Natural killer cell (primary cell): ENCODE data around the gene ORM1. TPM values are rescaled to one million over a fixed set of nuclear protein-coding genes. Genes with fewer than 3 reads are reported as not detected.

ENCODE experiments used
- ATAC-seq, 3 donors: fragments of 150-1000 bp in 2 of 3; fragments of 200-7000 bp in 1 of 3; cut with Tn5 transposase; 1 replicate in 1 of 3; 2 replicates in 2 of 3; pipeline ENCODE4 v1.10.0; 2021; ENCODE audit warnings: mild to moderate bottlenecking in 2 of 3, moderate library complexity in 2 of 3
- DNase-seq, 2 donors: peaks; one replicate each; pipeline versions ENCODE4 v3.0.0 to v3.0.0-alpha.2; 2013 to 2021; ENCODE audit warnings: mixed read lengths in 1 of 2
- H3K27ac ChIP-seq: one replicate; pipeline ENCODE4 v1.5.1; 2013; ENCODE audit warnings: mild to moderate bottlenecking, low read length
- H3K27me3 ChIP-seq: one replicate; pipeline ENCODE4 v1.6.1; 2013; ENCODE audit warnings: low read length; ENCODE audit not compliant: control insufficient read depth, insufficient read depth
- H3K36me3 ChIP-seq: one replicate; pipeline ENCODE4 v1.6.1; 2013; ENCODE audit warnings: low read length; ENCODE audit not compliant: control insufficient read depth, insufficient read depth
- H3K4me1 ChIP-seq: one replicate; pipeline ENCODE4 v1.6.1; 2013; ENCODE audit warnings: low read length; ENCODE audit not compliant: control insufficient read depth, insufficient read depth
- H3K4me3 ChIP-seq: one replicate; pipeline ENCODE4 v1.5.1; 2013; ENCODE audit warnings: low read length
- H3K9me3 ChIP-seq: one replicate; pipeline ENCODE4 v1.6.1; 2013; ENCODE audit warnings: low read length; ENCODE audit not compliant: control insufficient read depth, insufficient read depth
- H3K27ac Mint-ChIP-seq, 2 donors: one replicate each; pipeline ENCODE4 v1.8.0; 2022; ENCODE audit warnings: mild to moderate bottlenecking in 2 of 2, mixed read lengths in 2 of 2, moderate library complexity in 1 of 2
- H3K27me3 Mint-ChIP-seq, 2 donors: one replicate each; pipeline ENCODE4 v1.8.0; 2022; ENCODE audit warnings: low read depth in 2 of 2, mixed read lengths in 2 of 2
- H3K36me3 Mint-ChIP-seq: one replicate; pipeline ENCODE4 v1.8.0; 2022; ENCODE audit warnings: mixed read lengths
- H3K4me1 Mint-ChIP-seq, 2 donors: one replicate each; pipeline ENCODE4 v1.8.0; 2022; ENCODE audit warnings: mixed read lengths in 2 of 2
- H3K4me3 Mint-ChIP-seq: one replicate; pipeline ENCODE4 v1.8.0; 2022; ENCODE audit warnings: mild to moderate bottlenecking, moderate library complexity, mixed read lengths
- H3K9me3 Mint-ChIP-seq, 2 donors: one replicate each; pipeline ENCODE4 v1.8.0; 2022; ENCODE audit warnings: mixed read lengths in 2 of 2
- CTCF ChIP-seq: fragments of 200-600 bp; IDR thresholded peaks from one replicate; pipeline ENCODE4 v1.8.0; 2022; ENCODE audit warnings: antibody characterized with exemption
- WGBS: methylation state at CpG from one replicate; pipeline ENCODE4 v1.1.7; 2013; ENCODE audit warnings: missing lambda C conversion rate; ENCODE audit not compliant: insufficient coverage; 5-methylcytosine and 5-hydroxymethylcytosine counted together
- intact Hi-C: fragments of 100-400 bp; cut with micrococcal nuclease; formaldehyde crosslinking; loops from one replicate; pipeline ENCODE4 v1.14.2; 2022
- total RNA-seq, 4 donors: library from RNA; stranded (reverse); fragments of 120-200 nt in 1 of 4; gene quantifications; one replicate each; pipeline versions ENCODE4 v1.2.3 to v1.2.4, GENCODE V29; 2013 to 2022

The ORM1 gene
- total RNA-seq, 3 donors from 2014 or later (not counting 1 experiment from before 2014, with no cell fraction given) = 1.00 TPM; not detected in 2

DNA sequence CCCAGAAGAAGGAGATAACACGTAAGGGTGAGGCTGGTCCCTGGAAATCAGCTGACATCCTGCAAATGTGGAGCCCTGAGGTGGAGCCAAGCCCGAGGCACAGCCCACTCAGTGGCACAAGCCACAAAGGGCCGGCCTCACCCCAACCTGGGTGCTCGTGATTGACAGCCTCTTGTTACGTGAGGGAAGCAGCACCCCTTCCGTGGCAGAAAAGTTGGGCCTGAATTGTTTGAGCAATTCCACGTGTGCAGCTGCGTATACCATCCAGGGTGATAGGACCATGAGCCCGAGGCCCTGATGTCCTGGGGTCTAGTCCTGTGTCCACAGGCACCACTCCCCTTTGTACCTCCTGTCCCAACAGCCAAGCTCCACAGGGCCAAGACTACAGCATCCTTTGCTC, 11.6 kb downstream of the ORM1 start:
- peak overlapping the region; percentile 73 to 86 for H3K27ac Mint-ChIP-seq
- H3K4me1 Mint-ChIP-seq = peaks cover 23 to 40% of the 10 kb centered on the region in 2 donors
- no peak overlapping the region for H3K4me3 ChIP-seq
- H3K36me3 Mint-ChIP-seq = peaks cover 7% of the 10 kb centered on the region
- DNase-seq (no peak), ATAC-seq (no peak)
- intact Hi-C loops = no loop called here
- H3K9me3 ChIP-seq = no peaks in the 10 kb centered on the region
- H3K9me3 Mint-ChIP-seq = no peaks in the 10 kb centered on the region
- H3K4me3 Mint-ChIP-seq = peak overlapping the region; percentile 4
- peaks cover 18% of the 10 kb centered on the region for H3K4me1 ChIP-seq
- TF ChIP-seq CTCF = no peak
- H3K27me3 Mint-ChIP-seq = no peaks in the 10 kb centered on the region
- no peaks in the 10 kb centered on the region for H3K27me3 ChIP-seq
- H3K27ac ChIP-seq = no peak overlapping the region
- WGBS = 85% methylated on average over 8 of the region's 9 CpGs
- peaks cover 48% of the 10 kb centered on the region for H3K36me3 ChIP-seq

DNA sequence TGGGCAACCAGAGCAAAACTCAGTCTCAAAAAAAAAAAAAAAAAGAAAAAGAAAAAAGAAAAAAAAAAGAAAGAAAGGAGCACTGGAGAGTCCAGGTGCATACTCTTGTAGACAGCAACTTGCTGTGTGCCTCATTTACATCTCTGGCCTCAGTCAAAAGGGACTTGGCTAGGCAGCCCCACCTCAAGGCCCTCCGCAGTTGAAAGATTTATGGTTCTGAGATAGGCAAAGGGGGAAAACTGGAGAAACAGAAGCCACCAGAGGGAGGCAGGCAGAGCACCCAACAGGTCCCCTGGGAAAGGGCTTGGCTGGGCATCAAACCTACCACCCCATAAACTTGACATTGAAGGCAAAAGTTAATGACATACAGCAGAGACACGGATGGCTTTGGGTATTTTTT, 12.8 kb downstream of the ORM1 start:
- intact Hi-C loops = loop anchor here (5.0 kb wide), 1 partner anchor 172 kb away; the partner anchor contains the start of gene WHRN
- H3K27me3 ChIP-seq = no peaks in the 10 kb centered on the region
- no peak overlapping the region for H3K4me3 Mint-ChIP-seq

DNA sequence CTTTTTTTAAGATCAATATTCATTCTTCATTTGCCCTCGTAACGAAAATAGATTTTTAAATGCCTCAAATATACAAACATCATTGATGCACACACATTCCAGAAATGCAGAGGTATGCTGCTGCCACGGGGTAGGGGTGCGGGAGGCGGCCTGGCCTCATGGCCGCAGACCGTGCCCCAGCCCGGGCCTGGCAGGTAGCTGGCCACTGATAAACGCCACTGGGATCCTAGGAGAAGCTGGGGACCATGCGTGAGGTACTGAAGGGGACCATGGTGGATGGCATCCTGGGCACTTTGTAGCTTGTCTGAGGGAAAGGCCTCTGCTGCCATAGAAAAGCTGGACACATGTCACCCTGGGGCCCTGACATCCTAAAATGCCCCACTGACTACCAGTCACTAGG, 13.3 kb downstream of the ORM1 start:
- ATAC-seq (no peak), DNase-seq (no peak)
- H3K27me3 Mint-ChIP-seq = no peaks in the 10 kb centered on the region
- H3K4me1 Mint-ChIP-seq = peaks cover 25 to 41% of the 10 kb centered on the region in 2 donors
- peak overlapping the region; percentile 73 to 78 for H3K27ac Mint-ChIP-seq
- no peak overlapping the region for H3K4me3 Mint-ChIP-seq
- no peak for TF ChIP-seq CTCF
- Histone ChIP-seq H3K27me3 (no peaks in the 10 kb centered on the region), H3K36me3 (peaks cover 64% of the 10 kb centered on the region), H3K27ac (no peak overlapping the region), H3K9me3 (no peaks in the 10 kb centered on the region), H3K4me1 (peaks cover 16% of the 10 kb centered on the region), H3K4me3 (no peak overlapping the region)
- peaks cover 16% of the 10 kb centered on the region for H3K36me3 Mint-ChIP-seq
- intact Hi-C loops = loop anchor here (5.0 kb wide), 1 partner anchor 171 kb away; the partner anchor contains the start of gene WHRN
- no peaks in the 10 kb centered on the region for H3K9me3 Mint-ChIP-seq
- WGBS = 87% methylated on average over 10 of the region's 10 CpGs

More for the DNA sequence above, 12.8 kb downstream of the ORM1 start:
- Mint-ChIP-seq H3K9me3 (no peaks in the 10 kb centered on the region), H3K27me3 (no peaks in the 10 kb centered on the region), H3K36me3 (peaks cover 12% of the 10 kb centered on the region), H3K27ac (peak overlapping the region; percentile 73 to 78), H3K4me1 (peaks cover 26 to 42% of the 10 kb centered on the region in 2 donors)
- Histone ChIP-seq H3K36me3 (peaks cover 60% of the 10 kb centered on the region), H3K4me3 (no peak overlapping the region), H3K27ac (no peak overlapping the region), H3K4me1 (peaks cover 20% of the 10 kb centered on the region), H3K9me3 (no peaks in the 10 kb centered on the region)
- 86% methylated on average over 2 of the region's 2 CpGs for WGBS
- TF ChIP-seq CTCF = no peak
- ATAC-seq (no peak), DNase-seq (no peak)
